SK-N-MC (cell line): Measurements from ENCODE around the gene GNB3.
"Not testable (repeated sequence)": the region's sequence is repeated elsewhere in the genome, so short reads cannot be mapped to it uniquely, and the experiment has no call there.

Source experiments
- EZH2 ChIP-seq: fragments of 200-600 bp; sonication (generic); IDR thresholded peaks from one replicate; pipeline ENCODE4 v1.6.1; 2017; ENCODE audit warnings: antibody characterized with exemption
- POLR2AphosphoS5 ChIP-seq: IDR thresholded peaks from 2 replicates; pipeline ENCODE4 v1.6.1; 2012; ENCODE audit warnings: mild to moderate bottlenecking, low read depth, low read length, borderline replicate concordance

- not testable (repeated sequence) for TF ChIP-seq POLR2AphosphoS5, EZH2
Observed at GRCh38 chr12:6888794-6889193, 48.1 kb downstream of the GNB3 start.
